ENCODE data around the gene ALAS1.

DNA sequence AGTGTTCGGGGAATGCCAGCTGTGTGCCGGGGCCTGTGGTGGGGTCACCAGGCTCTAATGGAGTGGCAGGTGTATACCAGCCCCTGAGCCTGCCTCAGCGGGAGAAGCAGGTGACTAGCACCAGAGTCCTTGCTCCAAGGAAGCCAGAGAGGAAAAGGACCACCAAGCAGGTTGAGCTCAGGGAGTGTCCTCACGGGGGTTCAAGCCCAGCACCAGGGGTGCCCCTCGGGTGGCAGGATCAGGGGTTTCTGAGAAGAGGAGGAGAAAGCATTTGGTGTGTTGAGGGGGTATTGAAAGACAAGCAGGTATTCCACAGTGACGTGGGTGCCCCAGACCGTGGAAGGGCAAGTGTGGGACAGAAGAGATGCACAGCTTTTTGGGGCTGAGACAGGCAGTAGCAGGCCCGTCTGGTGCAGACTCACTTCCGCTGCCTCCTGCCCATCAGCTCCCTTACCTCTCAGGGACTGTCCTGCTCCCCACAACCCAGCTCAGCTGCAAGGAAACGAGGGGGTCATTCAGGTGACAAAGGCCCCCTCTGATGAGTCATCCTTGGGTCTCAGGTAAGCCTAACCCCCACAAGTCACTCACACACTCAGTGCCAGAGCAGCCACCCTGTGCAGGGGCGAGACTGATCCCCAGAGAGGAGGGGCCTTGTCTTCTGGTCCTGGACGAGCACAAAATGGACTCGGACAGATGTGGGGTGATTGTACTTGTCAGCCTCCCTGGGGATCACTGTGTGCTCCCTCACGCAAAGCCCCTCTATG, 22.4 kb upstream of the ALAS1 start:
- no peak for TF ChIP-seq CTCF (IDR thresholded peaks at IDR 0.05; ENCODE audit: insufficient read depth, low read length)
- no peak for TF ChIP-seq POLR2AphosphoS5 (IDR thresholded peaks at IDR 0.05; ENCODE audit: low read depth)
